ENCODE results near the gene RPS6KA2.

DNA sequence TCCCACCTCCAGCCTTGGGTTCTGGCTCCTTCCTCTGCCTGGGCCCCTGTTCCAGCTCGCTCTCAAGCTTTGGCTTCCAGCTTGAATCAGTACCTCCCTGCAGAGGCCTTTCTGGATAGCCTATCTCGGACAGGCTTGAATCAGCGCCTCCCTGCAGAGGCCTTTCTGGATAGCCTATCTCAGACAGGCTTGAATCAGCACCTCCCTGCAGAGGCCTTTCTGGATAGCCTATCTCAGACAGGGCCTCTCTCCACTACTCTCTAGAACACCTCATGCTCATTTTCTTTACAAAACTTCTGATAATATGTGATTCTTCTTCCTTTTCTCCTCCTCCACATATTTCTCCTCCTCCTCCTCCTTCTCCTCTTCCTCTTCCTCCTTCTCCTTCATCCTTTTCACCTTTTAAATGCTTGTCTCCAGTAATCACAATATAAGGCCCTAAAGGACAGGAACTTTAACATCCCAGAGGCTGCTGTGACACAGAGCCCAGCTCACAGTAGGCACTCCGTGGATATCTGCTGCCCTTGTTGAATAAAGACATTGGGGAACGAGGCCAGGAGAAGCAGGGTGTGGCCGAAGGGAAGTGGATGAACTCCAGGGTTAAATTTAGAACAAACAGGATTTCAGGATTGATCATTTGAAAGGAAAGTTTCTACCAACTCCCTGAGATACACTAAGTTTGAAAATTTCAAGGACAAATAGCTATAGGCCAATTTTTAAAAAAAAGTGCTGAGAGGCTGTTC, 9.3 kb upstream of the RPS6KA2 start:
- no peak for TF ChIP-seq POLR2A (IDR thresholded peaks at IDR 0.05)
- TF ChIP-seq, protein P1, sequence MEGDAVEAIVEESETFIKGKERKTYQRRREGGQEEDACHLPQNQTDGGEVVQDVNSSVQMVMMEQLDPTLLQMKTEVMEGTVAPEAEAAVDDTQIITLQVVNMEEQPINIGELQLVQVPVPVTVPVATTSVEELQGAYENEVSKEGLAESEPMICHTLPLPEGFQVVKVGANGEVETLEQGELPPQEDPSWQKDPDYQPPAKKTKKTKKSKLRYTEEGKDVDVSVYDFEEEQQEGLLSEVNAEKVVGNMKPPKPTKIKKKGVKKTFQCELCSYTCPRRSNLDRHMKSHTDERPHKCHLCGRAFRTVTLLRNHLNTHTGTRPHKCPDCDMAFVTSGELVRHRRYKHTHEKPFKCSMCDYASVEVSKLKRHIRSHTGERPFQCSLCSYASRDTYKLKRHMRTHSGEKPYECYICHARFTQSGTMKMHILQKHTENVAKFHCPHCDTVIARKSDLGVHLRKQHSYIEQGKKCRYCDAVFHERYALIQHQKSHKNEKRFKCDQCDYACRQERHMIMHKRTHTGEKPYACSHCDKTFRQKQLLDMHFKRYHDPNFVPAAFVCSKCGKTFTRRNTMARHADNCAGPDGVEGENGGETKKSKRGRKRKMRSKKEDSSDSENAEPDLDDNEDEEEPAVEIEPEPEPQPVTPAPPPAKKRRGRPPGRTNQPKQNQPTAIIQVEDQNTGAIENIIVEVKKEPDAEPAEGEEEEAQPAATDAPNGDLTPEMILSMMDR (IDR thresholded peaks at IDR 0.05), result no peak
